GM12892 (cell line): ENCODE results near the gene RSPRY1.

Source experiments
- POLR2A ChIP-seq: IDR thresholded peaks from 2 replicates; pipeline ENCODE4 v1.6.1; 2011; ENCODE audit warnings: low read depth, low read length, control low read depth
- POLR2AphosphoS5 ChIP-seq: IDR thresholded peaks from 2 replicates; pipeline ENCODE4 v1.6.1; 2011; ENCODE audit warnings: low read depth, low read length, control low read depth

DNA sequence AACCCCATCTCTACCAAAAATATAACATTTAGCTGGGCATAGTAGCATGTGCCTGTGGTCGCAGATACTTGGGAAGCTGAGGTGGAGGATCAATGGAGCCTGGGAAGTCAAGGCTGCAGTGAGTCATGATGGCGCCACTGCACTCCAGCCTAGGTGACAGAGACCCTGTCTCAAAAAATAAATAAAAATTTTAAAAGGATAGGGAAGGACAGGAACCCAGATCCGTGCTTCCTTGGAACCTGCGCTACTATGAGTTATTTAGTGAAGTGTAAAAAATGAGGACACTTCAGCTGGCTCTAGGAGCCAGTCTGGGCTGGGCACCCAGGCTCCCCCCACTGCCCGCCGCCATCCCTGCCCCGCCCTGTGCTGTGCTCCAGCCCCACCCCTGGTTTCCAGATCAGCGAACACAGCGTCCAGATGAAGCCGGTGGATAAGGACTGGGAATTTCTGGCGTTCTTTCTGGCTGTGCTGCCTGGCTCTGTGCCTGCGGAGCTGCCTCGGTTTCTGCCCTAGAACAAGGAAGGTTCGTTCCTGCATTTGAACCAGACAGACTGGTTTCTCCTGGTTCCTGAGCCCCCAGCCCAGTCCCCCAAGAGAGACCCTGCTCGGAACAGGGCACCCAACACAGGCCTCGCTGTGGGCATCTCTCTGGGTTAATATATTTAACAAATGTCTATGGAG, 79.9 kb downstream of the RSPRY1 start:
- TF ChIP-seq POLR2A, result no peak
- TF ChIP-seq POLR2AphosphoS5, result no peak
